Endothelial cell of coronary artery (primary cell): ENCODE measurements around the gene OR2T12. TPM values are rescaled to one million over a fixed set of nuclear protein-coding genes. Genes with fewer than 3 reads are reported as not detected.

Source experiments
- total RNA-seq: library from RNA; depleted of rRNA; stranded (reverse); fragments of >200 nt; gene quantifications from 2 replicates; pipeline ENCODE4 v1.2.3, GENCODE V29; 2014

OR2T12 gene
- total RNA-seq: not detected in 2 replicates

GRCh38 chr1:248303324-248303723, at the start of gene OR2T12:
Gene OR2T12 (minus strand): TSS chr1:248303424. CDS start chr1:248295578, 7,846 bp downstream.

DNA sequence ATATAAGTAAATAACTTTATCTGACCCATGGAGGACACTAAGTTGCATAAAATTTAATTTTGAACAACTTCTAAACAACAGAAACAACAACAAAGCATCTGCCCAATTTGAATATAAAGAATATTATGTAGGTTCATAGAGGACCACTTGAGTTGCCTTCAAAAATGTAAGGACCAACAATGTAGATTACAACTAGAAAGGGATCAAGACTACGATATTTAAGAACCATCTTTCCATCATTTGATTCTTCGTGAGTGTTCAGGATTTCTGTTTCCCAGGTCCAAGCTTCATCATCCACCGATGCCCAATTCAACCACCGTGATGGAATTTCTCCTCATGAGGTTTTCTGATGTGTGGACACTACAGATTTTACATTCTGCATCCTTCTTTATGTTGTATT, 45.3 kb upstream of the OR2T12 start, which contains the start of gene OR14C36:
Gene OR14C36 (plus strand): TSS at position 301 of the 400 bp plus-strand sequence. CDS start 0 bp downstream, at position 301.

DNA sequence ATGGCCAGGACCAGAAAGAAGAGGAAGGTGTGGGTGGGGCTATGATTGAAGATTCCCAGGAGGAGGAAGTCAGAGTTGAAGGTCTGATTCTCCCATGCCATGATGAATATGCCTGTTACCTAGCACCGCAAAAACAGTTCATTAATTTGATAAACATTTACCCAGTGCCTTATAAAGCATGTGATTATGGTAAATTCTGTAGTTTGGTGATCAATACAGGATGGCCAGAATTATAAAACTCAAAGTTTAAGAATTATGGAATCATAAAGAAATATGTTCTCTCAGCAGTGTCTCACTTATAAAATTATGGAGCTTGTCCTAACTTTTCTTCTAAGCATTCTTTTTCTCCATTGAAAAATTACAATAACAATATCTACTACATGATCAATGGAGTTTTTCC, 21.2 kb upstream of the OR2T12 start, which contains the start of gene OR2M7:
Gene OR2M7 (minus strand): TSS at position 101 of the 400 bp plus-strand sequence. CDS start 0 bp downstream, at position 101.

GRCh38 chr1:248277876-248278275, 25.3 kb downstream of the OR2T12 start, which contains the start of gene OR2T33:
Gene OR2T33 (minus strand): TSS chr1:248277976. CDS start chr1:248273814, 4,162 bp downstream.

Other genes with a start within 250 kb of the OR2T12 start
- not detected in 2 replicates for gene OR2L13, start 208.2 kb downstream of the OR2T12 start, total RNA-seq
- not detected in 2 replicates for gene OR2M5, start 158.3 kb downstream of the OR2T12 start, total RNA-seq
- not detected in 2 replicates for gene OR2M2, start 128.6 kb downstream of the OR2T12 start, total RNA-seq
- not detected in 2 replicates for gene OR2M3, start 106.2 kb downstream of the OR2T12 start, total RNA-seq
- gene OR2M4, start 72.0 kb downstream of the OR2T12 start, total RNA-seq: not detected in 2 replicates
- not detected in 2 replicates for gene OR2T33, start 25.4 kb downstream of the OR2T12 start, total RNA-seq
- gene OR2M7, start 21.1 kb upstream of the OR2T12 start, total RNA-seq: not detected in 2 replicates
- not detected in 2 replicates for gene OR14C36, start 45.4 kb upstream of the OR2T12 start, total RNA-seq
- not detected in 2 replicates for gene OR2T4, start 58.2 kb upstream of the OR2T12 start, total RNA-seq
- not detected in 2 replicates for gene OR2T6, start 72.3 kb upstream of the OR2T12 start, total RNA-seq
- gene OR2T1, start 99.6 kb upstream of the OR2T12 start, total RNA-seq: not detected in 2 replicates
- not detected in 2 replicates for gene OR2T2, start 142.2 kb upstream of the OR2T12 start, total RNA-seq
- not detected in 2 replicates for gene OR2T3, start 169.9 kb upstream of the OR2T12 start, total RNA-seq
- gene OR2T5, start 185.2 kb upstream of the OR2T12 start, total RNA-seq: not detected in 2 replicates
- gene OR2G6, start 204.6 kb upstream of the OR2T12 start, total RNA-seq: not detected in 2 replicates